AG04450 (cell line): ENCODE results near the gene EXT2. TPM values are rescaled to one million over a fixed set of nuclear protein-coding genes. Genes with fewer than 3 reads are reported as not detected.

Experiments used
- CTCF ChIA-PET: fragments of 300-600, 350-600 bp; formaldehyde crosslinking; extraction: SDS; loops from one replicate; lab custom pipeline; 2022; ENCODE audit warnings: antibody characterized with exemption, inconsistent platforms; lab: Charles Lee
- POLR2A ChIA-PET: fragments of 350-600 bp; formaldehyde crosslinking; extraction: SDS; loops from one replicate; lab custom pipeline; 2021; ENCODE audit warnings: antibody characterized with exemption, inconsistent platforms; lab: Yijun Ruan, JAX
- DNase-seq: peaks from one replicate; pipeline ENCODE4 v3.0.0-alpha.2; 2011; ENCODE audit warnings: low read depth, low spot score
- H3K27ac ChIP-seq: one replicate; pipeline ENCODE4 v1.5.1; 2012; ENCODE audit warnings: low read depth, low read length, control low read depth
- H3K27me3 ChIP-seq: one replicate; pipeline ENCODE4 v1.6.0; 2012; ENCODE audit warnings: low read length; ENCODE audit not compliant: control insufficient read depth, insufficient read depth
- H3K4me3 ChIP-seq: 2 replicates; pipeline ENCODE4 v1.5.1; 2011; ENCODE audit warnings: mild to moderate bottlenecking, low read depth, low read length, control low read depth
- H3K9me3 ChIP-seq: 2 replicates; pipeline ENCODE4 v1.5.1; 2012; ENCODE audit warnings: low read length; ENCODE audit not compliant: control insufficient read depth, insufficient read depth
- CTCF ChIP-seq: IDR thresholded peaks from 2 replicates; pipeline ENCODE4 v1.5.1; 2011; ENCODE audit warnings: low read depth, low read length, control low read depth, inconsistent platforms
- polyA plus RNA-seq: library from polyadenylated mRNA; depleted of rRNA; stranded (reverse); fragments of >200 nt; gene quantifications from 2 replicates; pipeline ENCODE4 v1.2.3, GENCODE V29; 2011

Gene EXT2
- polyA plus RNA-seq, 1 experiment: 138 TPM

DNA sequence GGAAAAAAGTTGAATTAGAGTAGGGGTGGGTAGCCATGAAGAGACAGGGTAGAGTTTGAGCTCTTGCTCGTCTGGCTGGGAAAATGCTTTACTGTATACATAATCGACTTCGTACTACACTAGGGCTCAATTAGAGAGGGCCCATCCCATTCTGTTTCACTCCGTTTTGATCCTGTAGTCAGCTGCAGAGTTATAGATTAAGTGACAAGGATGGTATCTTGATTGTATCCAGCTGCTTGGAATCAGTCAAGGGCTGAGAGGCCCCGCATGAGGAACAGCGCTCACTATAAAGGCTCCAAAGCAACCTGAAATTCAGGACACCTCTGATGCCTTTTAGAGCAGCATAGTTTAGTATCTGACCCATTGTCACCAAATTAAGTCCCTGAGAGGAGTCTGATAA, 132.9 kb downstream of the EXT2 start:
- POLR2A ChIA-PET: no interaction called here

DNA sequence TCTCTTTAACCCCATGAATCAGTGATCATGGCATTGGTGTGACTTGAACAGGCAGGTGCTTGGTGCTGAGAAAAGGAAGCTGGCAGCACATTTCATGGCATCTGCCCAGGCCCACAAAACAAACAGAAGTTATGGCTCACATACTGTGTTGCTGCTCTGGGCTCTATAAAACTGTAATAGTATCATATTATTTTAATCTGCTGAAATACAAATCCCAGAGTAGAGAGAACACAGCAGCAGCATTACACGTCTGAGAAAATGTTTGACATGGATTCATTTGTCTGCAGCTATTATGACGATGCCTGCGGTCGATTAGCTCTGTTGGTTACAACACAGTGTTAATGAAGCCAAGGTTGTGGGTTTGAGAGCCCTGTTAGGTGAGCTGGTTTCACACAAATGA, 133.6 kb downstream of the EXT2 start:
- ChIA-PET POLR2A (no interaction called here), CTCF (interaction anchor here (1.5 kb wide), 1 partner anchor 50 kb away, joined by 3 read pairs; no protein-coding TSS in a partner anchor)
- Histone ChIP-seq H3K27ac (no peak overlapping the region), H3K9me3 (no peaks in the 10 kb centered on the region), H3K4me3 (no peak overlapping the region), H3K27me3 (no peaks in the 10 kb centered on the region)
- no peak for TF ChIP-seq CTCF
- DNase-seq: no peak

More for the DNA sequence above, 132.9 kb downstream of the EXT2 start:
- CTCF ChIA-PET: interaction anchor here (1.5 kb wide), 1 partner anchor 50 kb away, joined by 3 read pairs; no protein-coding TSS in a partner anchor
- no peaks in the 10 kb centered on the region for H3K27me3 ChIP-seq
- no peak for TF ChIP-seq CTCF
- no peak for DNase-seq
- no peak overlapping the region for H3K4me3 ChIP-seq
- H3K9me3 ChIP-seq: no peaks in the 10 kb centered on the region
- H3K27ac ChIP-seq: no peak overlapping the region

DNA sequence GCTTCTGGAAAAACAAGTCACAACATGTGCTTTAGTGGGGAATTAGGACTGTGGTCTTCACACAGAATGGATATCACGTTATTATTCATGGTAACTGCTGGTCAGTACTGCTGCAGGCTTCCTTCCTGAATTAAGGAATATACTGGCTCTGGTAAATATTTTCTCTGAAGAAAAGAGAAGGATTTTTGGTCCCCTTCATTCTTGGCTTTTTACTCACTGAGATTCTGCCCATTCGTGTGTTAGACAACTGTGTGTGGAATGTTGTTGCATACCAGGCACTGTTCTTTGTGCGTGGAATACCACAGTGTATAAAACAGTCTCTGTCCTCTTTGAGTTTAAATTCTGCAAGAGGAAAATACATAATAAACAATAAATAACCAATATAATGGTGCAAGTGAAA, 134.1 kb downstream of the EXT2 start:
- CTCF ChIA-PET: no interaction called here
- POLR2A ChIA-PET: no interaction called here
- DNase-seq: no peak
- Histone ChIP-seq H3K9me3 (no peaks in the 10 kb centered on the region), H3K4me3 (no peak overlapping the region), H3K27me3 (no peaks in the 10 kb centered on the region), H3K27ac (no peak overlapping the region)
- TF ChIP-seq CTCF: no peak

DNA sequence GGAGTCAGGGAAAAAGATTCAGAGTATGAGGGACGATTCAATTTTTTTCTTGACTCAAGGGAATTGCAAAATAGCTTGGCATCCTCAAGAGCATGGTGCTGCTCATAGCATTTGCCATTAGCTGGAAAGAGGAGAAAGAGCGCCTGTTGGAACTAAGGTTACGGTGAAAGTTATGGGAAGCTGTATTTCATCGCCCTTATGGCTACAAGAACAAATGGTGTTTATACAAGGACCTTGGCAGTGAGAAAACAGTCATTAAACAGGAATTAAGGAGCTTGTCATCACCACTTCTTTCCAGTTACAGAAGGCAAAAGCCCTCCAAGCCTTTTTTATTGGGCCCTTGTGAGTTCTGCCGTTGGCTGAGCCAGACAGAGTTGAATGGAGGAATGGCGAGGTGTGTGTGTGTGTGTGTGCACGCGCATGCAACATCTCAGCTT, 140.3 kb downstream of the EXT2 start:
- POLR2A ChIA-PET: no interaction called here
- no peaks in the 10 kb centered on the region for H3K9me3 ChIP-seq
- no peak overlapping the region for H3K27ac ChIP-seq
- no peak overlapping the region for H3K4me3 ChIP-seq
- TF ChIP-seq CTCF: no peak
- CTCF ChIA-PET: interaction anchor here (0.8 to 2.3 kb wide), 2 partner anchors 51 to 102 kb away, joined by 4 to 6 read pairs; no protein-coding TSS in a partner anchor
- H3K27me3 ChIP-seq: no peaks in the 10 kb centered on the region
- DNase-seq: no peak

GRCh38 chr11:44236296-44236695, 140.8 kb downstream of the EXT2 start:
- DNase-seq: no peak
- POLR2A ChIA-PET: no interaction called here
- no peak for TF ChIP-seq CTCF
- Histone ChIP-seq H3K4me3 (no peak overlapping the region), H3K27ac (no peak overlapping the region), H3K27me3 (no peaks in the 10 kb centered on the region), H3K9me3 (no peaks in the 10 kb centered on the region)
- CTCF ChIA-PET: interaction anchor here (0.7 to 2.3 kb wide), 3 partner anchors 50 to 141 kb away, joined by 3 to 6 read pairs (median 4); partner anchors contain the start of gene EXT2
